Stimulated activated naive CD8-positive, alpha-beta T cell treated with anti-CD3 and anti-CD28 coated beads, Interleukin-15, Interleukin-2, amounts not matched to agents 100 U/mL and 50 U/mL, for 24 hours (primary cell): ENCODE measurements around the gene FRMPD1.
"Not testable (repeated sequence)": the region's sequence is repeated elsewhere in the genome, so short reads cannot be mapped to it uniquely, and the experiment has no call there.

Experiments
- ATAC-seq: fragments of 150-1000 bp; cut with Tn5 transposase; one replicate; pipeline ENCODE4 v1.10.0; 2021
- DNase-seq: peaks from one replicate; pipeline ENCODE4 v3.0.0; 2021

The FRMPD1 gene, protein sequence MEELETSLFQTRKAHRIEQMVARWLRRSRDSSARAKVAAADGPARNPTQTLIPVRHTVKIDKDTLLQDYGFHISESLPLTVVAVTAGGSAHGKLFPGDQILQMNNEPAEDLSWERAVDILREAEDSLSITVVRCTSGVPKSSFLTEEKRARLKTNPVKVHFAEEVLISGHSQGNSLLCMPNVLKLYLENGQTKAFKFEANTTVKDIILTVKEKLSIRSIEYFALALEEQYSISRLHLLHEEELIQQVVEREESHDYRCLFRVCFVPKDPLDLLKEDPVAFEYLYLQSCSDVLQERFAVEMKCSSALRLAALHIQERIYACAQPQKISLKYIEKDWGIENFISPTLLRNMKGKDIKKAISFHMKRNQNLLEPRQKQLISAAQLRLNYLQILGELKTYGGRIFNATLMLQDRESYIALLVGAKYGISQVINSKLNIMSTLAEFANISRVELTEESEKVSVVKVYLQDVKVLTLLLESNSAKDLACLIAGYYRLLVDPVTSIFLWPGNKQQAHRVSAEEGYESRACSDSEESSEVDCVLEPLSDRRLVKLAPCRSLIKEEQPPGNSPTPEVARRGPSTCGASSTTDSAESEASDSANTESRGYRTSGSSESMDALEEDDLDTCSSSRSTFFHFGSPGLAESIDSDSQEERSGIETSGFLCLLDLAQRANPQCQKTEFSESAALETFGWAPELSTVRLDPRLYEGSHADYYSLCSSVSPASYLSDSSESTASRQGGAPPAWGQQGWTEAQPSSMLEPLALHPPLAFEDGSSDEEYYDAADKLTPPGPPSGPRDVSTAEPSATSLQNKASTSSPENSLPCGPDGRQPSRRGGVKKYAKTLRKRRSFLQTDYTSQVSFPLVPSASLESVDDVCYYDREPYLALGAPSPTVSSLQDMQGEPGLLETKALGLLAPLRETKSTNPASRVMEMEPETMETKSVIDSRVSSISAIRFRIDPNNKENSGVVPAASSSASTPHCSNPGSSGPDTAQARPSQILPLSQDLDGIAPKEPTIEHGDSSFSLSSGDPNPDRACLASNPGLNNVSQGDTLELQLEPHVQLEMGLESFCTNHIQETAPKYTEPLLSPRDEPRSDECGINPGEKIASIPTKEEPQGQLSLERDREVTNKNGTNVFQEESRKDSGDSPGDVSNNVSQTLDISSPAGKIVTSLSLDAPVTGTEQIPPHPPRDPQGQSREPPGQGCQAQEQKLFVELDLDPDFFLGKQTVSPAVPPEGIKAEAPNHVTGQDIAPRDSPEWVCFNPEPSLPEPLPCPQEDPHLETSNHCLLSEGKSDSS (N-terminal part only)

DNA sequence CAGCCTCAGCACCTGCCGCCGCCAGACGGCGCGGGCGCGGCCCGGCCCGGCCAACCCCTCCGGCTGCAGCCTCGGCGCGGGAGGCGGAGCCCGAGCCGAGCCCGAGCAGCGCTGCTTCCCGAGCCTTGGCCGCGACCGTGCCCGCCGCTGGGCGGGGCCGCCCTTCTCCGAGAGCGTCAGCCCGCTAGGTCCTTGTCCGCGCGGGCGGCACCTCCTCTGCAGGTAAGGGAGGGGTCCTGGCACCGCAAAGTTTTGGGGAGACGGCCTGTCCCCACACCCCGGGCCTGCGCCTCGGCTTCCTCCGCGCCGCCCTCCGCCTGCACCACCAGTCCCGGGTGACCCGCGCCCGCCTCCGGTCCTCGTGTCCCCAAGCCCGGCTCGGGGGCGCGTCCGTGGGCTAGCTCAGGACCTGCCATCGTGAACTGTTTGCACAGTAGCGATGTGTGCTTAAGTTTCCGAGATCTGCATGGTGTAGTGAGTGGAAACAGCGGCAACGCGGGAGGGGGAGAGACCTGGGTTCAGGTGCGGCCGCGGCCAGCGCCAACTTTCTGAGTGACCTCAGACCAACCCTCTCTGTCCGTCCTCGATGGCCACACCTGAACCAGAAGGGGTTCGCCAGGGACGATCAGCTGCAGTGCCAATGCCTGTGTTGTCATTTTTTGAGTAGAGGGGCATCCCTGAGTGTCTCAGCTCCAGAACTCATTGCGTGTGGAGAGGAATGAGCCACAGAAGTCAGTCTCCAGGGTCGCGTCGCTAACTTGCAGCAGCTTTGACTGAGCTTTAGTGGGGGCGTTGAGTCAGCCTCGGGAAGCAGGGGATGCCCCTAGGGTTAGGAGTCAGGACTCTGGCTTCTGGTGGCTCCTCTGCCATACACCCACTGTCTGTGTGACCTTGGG is at the start of gene FRMPD1:
Gene FRMPD1, plus strand, starts transcription at position 82 of the 896 bp plus-strand sequence. CDS start 41,688 bp downstream, outside the sequence.
- peak; percentile 64 for DNase-seq
- ATAC-seq, result peak; percentile 88

DNA sequence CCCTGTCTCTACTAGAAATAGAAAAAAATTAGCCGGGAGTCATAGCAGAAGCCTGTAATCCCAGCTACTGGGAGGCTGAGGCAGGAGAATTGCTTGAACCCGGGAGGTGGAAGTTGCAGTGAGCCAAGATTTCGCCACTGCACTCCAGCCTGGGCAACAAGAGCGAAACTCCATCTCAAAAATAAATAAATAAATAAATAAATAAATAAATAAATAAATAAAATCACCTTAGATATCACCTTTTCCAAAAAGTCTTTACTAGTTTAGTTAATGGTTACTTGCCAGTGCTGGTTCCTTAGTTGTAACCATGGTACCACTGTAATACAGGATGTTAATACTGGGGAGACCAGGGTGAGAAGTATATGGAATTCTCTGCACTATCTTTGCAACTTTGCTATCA is 48.7 kb upstream of the FRMPD1 start:
- not testable (repeated sequence) for ATAC-seq

DNA sequence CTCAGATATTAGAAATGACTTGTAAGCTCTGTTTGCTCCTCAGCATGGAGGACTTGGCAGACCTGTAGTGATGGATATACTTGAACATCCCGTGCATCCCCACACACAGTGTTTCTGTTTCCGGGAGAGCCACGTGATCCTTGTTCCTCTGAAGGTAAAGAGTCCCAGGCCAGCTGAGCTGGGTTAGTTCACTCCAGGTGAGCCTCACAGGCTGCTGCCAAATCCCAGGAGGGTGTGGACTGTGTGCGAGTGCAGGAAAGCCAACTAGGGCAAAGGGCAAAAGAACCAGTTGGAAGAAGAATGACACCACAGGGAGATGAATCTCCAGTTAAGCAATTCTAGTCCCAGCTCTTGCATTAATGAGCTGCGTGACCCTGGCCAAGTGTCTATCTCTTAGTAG is 47.9 kb upstream of the FRMPD1 start:
- no peak for ATAC-seq
- DNase-seq, result no peak

More for the DNA sequence above, 48.7 kb upstream of the FRMPD1 start:
- DNase-seq, result not testable (repeated sequence)

DNA sequence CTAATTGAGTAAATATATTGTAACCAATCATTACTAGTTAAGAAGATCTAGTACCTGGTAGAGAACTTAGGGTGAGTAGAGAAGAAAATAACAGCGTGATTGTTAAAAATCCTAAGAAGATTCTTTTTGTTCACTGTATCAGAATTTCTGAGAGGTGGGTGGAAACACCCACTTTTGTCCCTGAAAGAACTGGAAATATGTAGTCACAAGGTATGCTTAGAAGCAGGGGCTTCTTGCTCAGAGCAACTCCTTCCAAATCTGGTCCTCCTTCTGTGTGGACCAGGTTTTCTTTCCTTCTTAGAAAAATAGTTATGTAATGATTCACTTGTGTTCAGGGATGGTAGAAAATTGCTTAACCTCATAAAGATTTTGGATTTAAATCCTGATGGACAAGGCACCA is 46.5 kb upstream of the FRMPD1 start:
- ATAC-seq, result no peak
- no peak for DNase-seq

DNA sequence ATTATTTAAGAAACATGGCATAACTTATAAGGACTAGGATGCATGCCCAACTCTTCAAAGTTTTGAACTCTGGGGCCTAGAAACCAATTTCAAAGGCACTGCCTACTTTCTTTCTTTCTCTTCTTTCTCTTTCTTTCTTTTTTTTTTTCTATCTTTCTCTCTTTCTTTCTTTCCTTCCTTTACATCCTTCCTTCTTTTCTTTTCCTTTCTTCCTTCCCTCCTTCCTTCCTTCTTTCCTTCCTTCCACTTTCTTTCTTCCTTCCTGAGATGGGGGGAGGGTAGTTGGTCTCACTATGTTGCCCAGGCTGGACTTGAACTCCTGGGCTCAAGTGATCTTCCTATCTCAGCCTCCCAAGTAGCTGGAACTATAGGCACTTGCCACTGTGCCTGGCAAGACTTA is 42.5 kb upstream of the FRMPD1 start:
- DNase-seq, result no peak

DNA sequence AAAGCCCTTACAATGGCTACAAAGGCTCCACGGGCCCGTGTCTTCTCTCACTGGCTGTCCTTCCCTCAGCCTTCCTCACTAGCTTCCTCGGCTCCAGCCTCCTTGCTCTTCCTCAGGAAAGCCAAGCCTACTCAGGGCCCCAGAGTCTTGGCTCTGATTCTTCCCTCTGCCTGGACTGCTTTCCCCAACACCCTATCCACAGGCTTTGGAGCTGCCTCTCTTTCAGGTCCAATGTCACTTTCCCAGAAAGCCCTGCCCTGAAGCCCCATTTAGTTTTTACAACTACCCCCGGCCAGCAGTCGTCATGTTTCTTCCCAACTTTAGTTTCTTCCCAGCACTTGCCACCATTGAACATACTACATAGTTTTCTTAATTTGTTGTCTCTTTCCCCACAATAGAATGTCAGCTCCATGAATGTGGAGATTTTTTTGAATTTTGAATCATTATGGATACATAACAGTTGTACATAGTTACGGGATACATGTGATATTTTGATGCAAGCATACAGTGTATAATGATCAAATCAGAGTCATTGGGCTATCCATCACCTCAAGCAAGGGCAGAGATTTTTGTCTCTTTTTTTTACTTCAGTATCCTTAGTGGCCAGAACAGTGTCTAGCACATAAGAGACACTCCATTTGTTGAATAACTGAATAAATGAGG is 40.9 kb upstream of the FRMPD1 start:
- DNase-seq (no peak), ATAC-seq (no peak)

More for the DNA sequence above, 42.5 kb upstream of the FRMPD1 start:
- no peak for ATAC-seq

DNA sequence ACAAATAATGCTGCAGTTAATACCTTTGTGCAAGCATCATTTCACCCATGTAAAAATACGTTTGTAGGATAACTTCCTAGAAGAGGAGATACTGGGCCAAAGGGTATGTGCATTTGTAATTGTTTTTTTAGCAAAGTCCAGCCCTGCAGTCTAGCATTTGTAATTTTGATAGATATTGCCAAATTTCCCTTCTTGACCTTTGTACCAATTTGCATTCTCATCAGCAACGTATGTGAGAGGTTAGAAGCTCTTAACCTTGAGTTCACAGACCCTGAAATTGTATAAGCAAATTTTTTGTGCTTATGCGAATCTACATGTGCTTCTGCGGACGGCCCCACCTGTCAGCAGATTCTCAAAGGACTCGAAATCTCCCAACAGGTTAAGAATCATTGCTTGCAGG is 39.7 kb upstream of the FRMPD1 start:
- DNase-seq (no peak), ATAC-seq (no peak)

DNA sequence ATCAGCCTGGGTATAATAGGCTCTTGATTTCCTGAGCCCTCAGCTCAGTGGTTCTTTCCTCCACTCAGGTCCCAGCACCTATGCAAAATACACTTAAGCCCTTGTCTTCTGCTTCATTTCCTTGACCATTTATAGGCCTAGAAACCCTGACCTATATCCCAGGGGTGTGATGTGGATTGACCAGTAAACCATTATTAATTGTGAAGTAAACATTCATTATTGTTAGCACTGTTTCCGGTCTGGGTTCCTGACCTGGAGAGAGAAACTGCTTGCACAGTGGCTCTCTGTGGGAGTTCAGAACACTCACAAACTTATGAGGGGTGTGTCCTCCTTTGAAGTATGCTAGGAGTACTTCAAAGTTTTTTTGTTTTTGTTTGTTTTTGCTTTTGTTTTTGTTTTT is 38.8 kb upstream of the FRMPD1 start:
- ATAC-seq (no peak), DNase-seq (no peak)

DNA sequence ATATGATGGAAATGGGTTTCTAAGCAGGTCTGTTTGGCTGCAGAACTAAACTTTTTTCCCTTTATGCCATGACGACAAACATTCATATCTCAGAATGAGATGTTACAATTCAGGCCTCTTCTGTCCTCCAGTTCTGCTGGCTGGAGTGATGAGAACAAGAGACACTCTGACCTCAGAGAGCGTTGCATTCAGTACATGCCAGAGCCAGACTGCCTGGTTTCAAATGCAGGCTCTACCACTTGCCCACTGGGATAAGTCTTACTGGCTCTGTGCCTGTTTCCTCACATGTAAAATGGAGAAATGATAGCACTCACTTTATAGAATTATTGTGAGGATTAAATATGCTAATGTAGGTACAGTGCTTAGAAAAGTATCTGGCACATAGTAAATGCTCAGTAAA is 33.6 kb upstream of the FRMPD1 start:
- DNase-seq (no peak), ATAC-seq (no peak)

DNA sequence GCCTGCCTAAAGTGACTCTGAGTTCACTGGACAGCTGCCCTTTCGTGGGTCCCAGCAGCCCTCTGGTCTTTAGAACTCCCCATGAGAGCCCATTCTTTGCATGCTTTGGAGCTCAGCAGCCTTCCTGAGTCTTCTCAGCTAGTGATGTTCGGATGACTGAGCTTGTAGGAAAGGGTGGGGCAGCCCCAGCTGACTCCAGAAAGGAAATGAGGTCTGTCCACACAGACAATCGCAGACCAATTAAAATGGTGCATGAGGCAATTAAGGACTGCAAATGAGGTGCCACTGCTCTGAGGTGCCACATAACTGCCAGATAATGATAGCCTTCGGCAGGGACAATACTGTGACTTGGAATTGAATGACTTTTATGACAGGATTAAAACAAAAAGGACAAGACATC is 32.9 kb upstream of the FRMPD1 start:
- DNase-seq, result no peak

DNA sequence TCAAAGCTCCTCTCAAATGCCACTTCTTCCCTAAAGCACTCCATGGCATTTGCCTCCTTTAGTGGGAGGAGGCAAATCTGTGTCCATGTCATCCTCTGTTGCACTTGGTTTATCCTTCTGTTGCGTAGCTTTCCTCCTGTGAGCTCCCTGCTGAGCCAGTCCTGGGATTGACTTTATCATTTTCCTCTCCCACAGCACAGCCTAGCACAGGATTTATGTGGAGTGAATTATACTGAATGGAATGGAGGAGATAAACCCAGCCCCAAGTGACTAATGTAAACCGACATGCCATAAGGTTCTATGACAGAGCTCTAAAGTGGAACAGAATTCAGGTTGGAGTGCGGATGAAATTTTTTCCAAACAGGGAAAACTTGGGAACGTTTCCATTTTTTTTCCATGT is 31.9 kb upstream of the FRMPD1 start:
- ATAC-seq (no peak), DNase-seq (no peak)

More for the DNA sequence above, 32.9 kb upstream of the FRMPD1 start:
- no peak for ATAC-seq

DNA sequence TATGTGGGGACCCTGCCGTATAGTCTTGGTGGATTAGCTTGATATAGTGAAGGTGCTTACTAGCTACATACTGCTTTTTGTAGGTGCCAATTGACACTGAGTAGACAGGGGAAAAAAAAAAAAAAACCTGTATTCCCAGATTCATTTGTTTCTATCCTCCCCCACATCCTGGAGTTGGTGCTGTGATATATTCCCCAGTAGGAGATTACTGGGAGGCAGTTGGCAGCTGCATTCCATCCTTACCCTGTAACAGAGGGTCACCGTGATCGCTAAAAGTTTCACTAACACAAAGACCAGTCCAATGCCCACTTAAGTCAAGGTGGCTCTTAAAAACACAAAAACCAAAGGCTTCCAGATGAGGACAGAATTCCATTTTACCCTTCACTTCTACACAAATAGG is 30.9 kb upstream of the FRMPD1 start:
- DNase-seq (no peak), ATAC-seq (no peak)

DNA sequence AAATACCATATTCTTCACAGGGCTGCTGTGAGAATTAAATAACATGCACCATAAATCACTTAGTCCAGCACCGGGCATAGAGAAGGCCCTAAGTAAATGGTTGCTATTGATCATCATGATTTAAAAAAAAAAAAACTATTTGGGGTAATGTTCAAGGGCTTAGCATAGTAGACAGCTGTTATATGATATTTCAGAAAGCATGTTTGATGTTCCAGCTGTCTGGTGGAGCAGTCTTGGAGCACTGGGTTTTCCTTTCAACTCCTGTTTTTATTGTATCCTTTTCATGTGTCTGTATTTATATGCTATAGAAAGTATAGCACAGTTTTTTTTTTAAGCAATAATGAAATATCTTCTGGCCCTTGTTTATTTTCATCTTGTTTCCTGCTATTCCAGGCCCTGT is 30.4 kb upstream of the FRMPD1 start:
- ATAC-seq, result no peak
- DNase-seq, result no peak

DNA sequence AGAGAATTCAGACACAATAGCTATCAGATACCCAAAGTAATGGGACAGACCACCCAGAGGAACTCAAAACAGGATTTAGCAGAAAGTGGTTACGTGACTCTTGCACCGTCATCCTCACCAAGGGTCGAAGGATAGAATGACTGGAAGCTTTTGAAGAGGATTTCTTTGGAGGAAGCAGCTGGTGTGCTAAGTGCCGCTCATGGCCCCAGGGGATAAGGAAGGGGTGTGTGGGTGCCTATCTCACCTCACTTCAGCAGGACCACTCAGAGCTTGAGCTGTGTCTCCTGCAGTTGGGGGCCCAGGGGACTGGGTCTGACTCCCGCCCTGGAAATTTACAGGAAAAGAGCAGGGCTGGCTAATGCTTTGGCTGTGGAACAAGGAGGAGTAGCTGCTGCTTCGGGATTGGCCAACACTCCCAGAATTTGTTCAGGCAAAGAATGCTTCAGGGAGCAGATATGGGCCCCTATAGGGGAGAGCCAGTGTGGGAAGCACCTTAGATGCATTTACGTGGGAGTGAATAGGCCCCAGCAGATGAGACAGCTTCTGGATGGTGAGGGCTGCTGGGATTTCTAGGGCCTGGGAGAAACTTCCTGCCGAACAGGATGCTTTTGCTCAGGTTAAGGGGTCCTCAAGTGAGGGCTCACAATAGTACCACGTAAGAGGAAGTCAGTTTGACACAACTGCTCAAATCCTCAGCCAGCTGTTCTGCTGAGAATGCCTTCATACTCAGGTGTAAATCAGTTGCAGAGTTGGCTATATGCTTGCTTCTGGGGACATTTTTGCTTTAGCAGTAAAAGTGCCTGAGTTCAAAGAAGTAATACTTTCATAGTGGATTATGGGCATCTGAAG is 29.3 kb upstream of the FRMPD1 start:
- no peak for DNase-seq
- ATAC-seq, result no peak

DNA sequence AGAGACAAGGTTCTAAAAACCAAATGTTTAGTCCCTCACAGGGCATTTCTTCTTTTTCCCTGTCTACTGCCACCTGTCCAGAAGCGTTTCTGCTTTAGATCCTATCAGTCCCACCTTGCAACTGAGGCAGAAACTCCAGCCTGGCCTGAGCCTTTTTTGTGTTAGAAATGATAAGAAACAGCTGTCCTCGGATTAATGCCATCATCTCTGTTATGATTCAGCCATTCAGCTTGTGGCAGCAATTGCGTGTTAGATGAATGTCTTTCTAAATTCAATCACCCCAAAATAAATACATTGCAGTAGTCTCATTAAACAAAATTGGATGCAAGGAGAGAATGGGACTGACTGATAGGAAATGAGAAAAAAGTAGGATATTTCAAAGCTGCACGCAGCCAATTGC is 28.3 kb upstream of the FRMPD1 start:
- ATAC-seq (no peak), DNase-seq (no peak)

DNA sequence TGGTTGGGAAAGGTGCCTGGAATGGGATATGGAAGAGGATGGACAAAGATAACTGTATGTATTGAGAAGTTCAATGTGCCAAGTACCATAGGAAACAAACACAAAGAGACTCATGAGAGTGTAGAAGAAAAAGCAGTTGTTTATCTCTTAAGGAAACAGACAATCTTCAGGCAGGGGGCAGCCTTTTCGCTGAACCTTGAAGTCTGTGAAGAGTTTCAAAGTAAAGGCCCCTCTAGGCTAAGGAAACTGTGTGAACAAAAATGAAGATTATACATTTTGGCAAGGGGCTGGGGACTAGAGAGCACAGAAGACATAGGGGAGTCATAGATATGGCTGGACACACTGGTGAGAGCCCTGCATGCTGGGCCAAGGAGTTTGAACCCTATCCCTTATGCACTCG is 27.5 kb upstream of the FRMPD1 start:
- DNase-seq (no peak), ATAC-seq (no peak)

DNA sequence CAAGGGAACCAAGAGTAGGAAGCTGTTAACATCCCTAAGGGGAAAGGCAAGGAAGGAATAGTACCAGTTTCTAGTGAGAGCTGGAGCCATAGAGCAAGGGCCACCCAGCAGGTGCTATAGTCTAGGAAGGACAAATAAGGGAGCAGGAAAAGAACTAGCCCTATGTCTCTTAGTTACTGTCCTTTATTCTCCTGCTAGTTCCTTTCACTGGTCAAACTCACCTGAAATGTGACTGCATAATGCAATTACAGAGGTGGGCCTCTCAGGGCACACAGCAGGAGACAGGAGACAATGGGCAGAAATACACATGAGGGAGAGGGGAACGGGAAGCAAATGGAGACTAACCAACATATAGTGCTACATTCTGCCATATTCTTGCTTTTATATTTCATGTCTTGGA is 26.7 kb upstream of the FRMPD1 start:
- no peak for DNase-seq
- ATAC-seq, result no peak

DNA sequence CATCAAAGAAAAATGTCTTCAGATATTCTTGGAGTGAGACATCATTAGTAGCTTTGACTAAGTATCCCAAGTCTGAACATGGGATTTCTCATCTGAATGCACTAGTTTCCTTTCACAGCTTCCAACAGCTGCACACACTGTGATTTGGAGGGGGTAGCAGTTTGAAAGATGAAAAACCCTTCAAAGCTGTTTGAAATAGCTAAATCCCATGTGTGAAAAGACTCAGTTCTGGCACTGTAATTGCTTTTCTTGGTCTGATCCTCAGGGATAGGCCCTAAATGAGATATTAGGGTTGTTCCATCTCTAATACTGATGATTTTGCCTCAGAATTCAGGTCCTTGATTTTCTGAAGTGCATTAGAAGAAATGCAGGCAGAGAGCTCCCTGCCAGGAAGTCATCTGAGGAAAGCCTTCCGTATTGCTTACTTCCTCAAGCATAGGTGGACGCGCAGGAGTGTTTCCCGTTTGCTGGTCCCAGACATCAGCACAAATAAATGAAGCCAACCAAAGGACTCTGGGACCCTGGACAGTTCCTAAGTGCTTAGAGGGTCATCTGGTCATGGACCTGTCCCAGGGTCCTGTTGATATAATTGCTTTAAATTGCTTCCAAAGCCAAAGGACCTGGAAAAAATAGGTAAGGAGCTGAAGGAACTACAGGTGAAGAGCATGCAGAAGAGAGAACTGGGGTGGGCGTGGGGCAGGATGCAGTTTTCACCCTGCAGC is 25.6 kb upstream of the FRMPD1 start:
- ATAC-seq, result no peak
- DNase-seq, result no peak

DNA sequence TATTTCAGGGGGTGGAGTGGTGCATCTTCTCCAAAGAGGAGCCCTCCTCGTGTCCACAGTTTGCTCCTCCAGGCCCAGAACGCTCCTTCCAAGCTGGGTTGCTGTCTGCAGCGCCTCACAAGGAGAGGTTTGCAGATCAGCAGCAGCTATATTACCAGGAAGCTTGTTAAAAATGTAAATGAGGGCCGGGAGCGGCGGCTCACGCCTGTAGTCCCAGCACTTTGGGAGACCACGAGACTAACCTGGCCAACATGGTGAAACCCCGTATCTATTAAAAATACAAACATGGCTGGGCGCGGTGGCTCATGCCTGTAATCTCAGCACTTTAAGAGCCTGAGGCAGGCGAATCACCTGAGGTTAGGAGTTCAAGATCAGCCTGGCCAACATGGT is 25.0 kb upstream of the FRMPD1 start:
- ATAC-seq (no peak), DNase-seq (no peak)
